Stimulated activated CD4-positive, alpha-beta T cell treated with anti-CD3 and anti-CD28 coated beads, Interleukin-4, amount 100 ng/mL, for 4 hours (primary cell): ENCODE measurements around the gene TMEM256.
A peak's percentile ranks its signal among the peaks of the same experiment; 100 is the strongest.

Source experiments
- DNase-seq, 2 experiments: peaks; one replicate each; pipeline ENCODE4 v3.0.0-alpha.2; 2020

The TMEM256 gene

GRCh38 chr17:7407082-7407481 lies 3.2 kb upstream of the TMEM256 start:
- no peak for DNase-seq

GRCh38 chr17:7406235-7406825 lies 2.4 kb upstream of the TMEM256 start:
- no peak for DNase-seq

- no peak for DNase-seq
Measured at GRCh38 chr17:7405350-7406234, 1.7 kb upstream of the TMEM256 start.

- peak; percentile 65 to 68 for DNase-seq
Measured at GRCh38 chr17:7404737-7405349, 946 bp upstream of the TMEM256 start.

GRCh38 chr17:7403727-7403976 lies 245 bp downstream of the TMEM256 start:
- no peak for DNase-seq

GRCh38 chr17:7403043-7403726 lies 712 bp downstream of the TMEM256 start:
- DNase-seq: peak in 1 of 2 experiments; percentile 26

- no peak for DNase-seq
Measured at GRCh38 chr17:7398612-7399011, 5.3 kb downstream of the TMEM256 start.

GRCh38 chr17:7396147-7396546 lies 7.8 kb downstream of the TMEM256 start:
- no peak for DNase-seq

- DNase-seq: peak; percentile 75 to 88
Measured at GRCh38 chr17:7394452-7395191, 9.3 kb downstream of the TMEM256 start, which contains the start of gene PLSCR3. Gene PLSCR3 (minus strand): TSS chr17:7394525. CDS start chr17:7394110, 415 bp downstream.

GRCh38 chr17:7393613-7394451 lies 10.1 kb downstream of the TMEM256 start:
- peak; percentile 56 to 61 for DNase-seq

- DNase-seq: no peak
Measured at GRCh38 chr17:7392696-7393612, 10.9 kb downstream of the TMEM256 start.

GRCh38 chr17:7391307-7391706 lies 12.6 kb downstream of the TMEM256 start:
- DNase-seq: no peak

- DNase-seq: no peak
Measured at GRCh38 chr17:7389924-7390910, 13.7 kb downstream of the TMEM256 start.

- no peak for DNase-seq
Measured at GRCh38 chr17:7388856-7389255, 15.0 kb downstream of the TMEM256 start.

GRCh38 chr17:7384489-7385081 lies 19.3 kb downstream of the TMEM256 start:
- DNase-seq: no peak

- DNase-seq: peak; percentile 76 to 77
Measured at GRCh38 chr17:7383742-7384488, 20.0 kb downstream of the TMEM256 start.

GRCh38 chr17:7383371-7383741 lies 20.5 kb downstream of the TMEM256 start:
- no peak for DNase-seq

GRCh38 chr17:7382901-7383300 lies 21.0 kb downstream of the TMEM256 start:
- DNase-seq: no peak
